HCT116 (cell line): ENCODE measurements around the gene IFIT5. TPM values are rescaled to one million over a fixed set of nuclear protein-coding genes. Genes with fewer than 3 reads are reported as not detected.

Experiments used
- ATAC-seq: fragments of 200-7000 bp; cut with Tn5 transposase; 2 replicates; pipeline ENCODE4 v1.9.1; 2020; ENCODE audit warnings: mild to moderate bottlenecking, moderate library complexity
- BruUV-seq: library from RNA; stranded (reverse); fragments of 400-500 nt; replicated peaks from 2 replicates; lab custom pipeline; 2021; lab: Mats Ljungman, UMichigan
- CTCF ChIA-PET: fragments of 300-600 bp; sonication (Branson Sonifier 250); formaldehyde crosslinking; loops from one replicate; lab custom pipeline; 2021; ENCODE audit warnings: antibody characterized with exemption; lab: Charles Lee
- POLR2A ChIA-PET: fragments of 300-600, 350-600 bp; sonication (Branson Sonifier 250); formaldehyde crosslinking; loops from one replicate; lab custom pipeline; 2021; ENCODE audit warnings: antibody characterized with exemption; lab: Charles Lee
- RAD21 ChIA-PET, 2 experiments: fragments of 300-600 bp; sonication (Branson Sonifier 250); formaldehyde crosslinking; loops; one replicate each; lab custom pipeline; 2023; ENCODE audit warnings: low total read pairs in 2 of 2; ENCODE audit not compliant: uncharacterized antibody in 2 of 2, unreplicated experiment in 2 of 2, low non-redundant PET in 1 of 2; lab: Charles Lee
- DNase-seq: peaks from one replicate; pipeline ENCODE4 v3.0.0-alpha.2; 2010; ENCODE audit warnings: low read depth, low spot score
- H2AFZ ChIP-seq: fragments of 200-600 bp; shearing (Covaris generic), sonication (generic); 2 replicates; pipeline ENCODE4 v1.6.1; 2017; ENCODE audit warnings: low read depth, mixed run types, mixed read lengths, antibody characterized with exemption, low read length; ENCODE audit not compliant: poor library complexity, severe bottlenecking
- H3K27ac ChIP-seq: 2 replicates; pipeline ENCODE4 v1.5.1; 2012; ENCODE audit warnings: low read depth, low read length
- H3K27me3 ChIP-seq: fragments of 200-600 bp; sonication (generic); 2 replicates; pipeline ENCODE4 v1.6.1; 2016; ENCODE audit warnings: mixed run types, low read length, mixed read lengths; ENCODE audit not compliant: insufficient read depth
- H3K36me3 ChIP-seq, 2 experiments: fragments of 200-500 bp in 1 of 2; fragments of 200-600 bp in 1 of 2; sonication (Bioruptor generic) in 1 of 2; sonication (generic) in 1 of 2; 2 replicates each; pipeline versions ENCODE4 v1.5.1 to v1.6.1; 2014 to 2016; ENCODE audit warnings: low read length in 2 of 2, inconsistent platforms in 1 of 2, mixed read lengths in 1 of 2, mixed run types in 1 of 2; ENCODE audit not compliant: insufficient read depth in 2 of 2, control insufficient read depth in 1 of 2
- H3K4me1 ChIP-seq, 2 experiments: fragments of 200-600 bp in 1 of 2; sonication (generic) in 1 of 2; 2 replicates each; pipeline versions ENCODE4 v1.5.1 to v1.6.1; 2012 to 2017; ENCODE audit warnings: low read length in 2 of 2, inconsistent platforms in 1 of 2, mild to moderate bottlenecking in 1 of 2, mixed read lengths in 1 of 2, mixed run types in 1 of 2, moderate library complexity in 1 of 2; ENCODE audit not compliant: insufficient read depth in 2 of 2, control insufficient read depth in 1 of 2
- H3K4me2 ChIP-seq: fragments of 200-600 bp; sonication (generic); 2 replicates; pipeline ENCODE4 v1.6.1; 2017; ENCODE audit warnings: mixed run types, low read length, mixed read lengths
- H3K4me3 ChIP-seq, 2 experiments: fragments of 200-600 bp in 1 of 2; sonication (generic) in 1 of 2; replicated peaks in 1 of 2; 2 replicates each; pipeline ENCODE4 v1.5.1; 2011 to 2016; ENCODE audit warnings: low read length in 2 of 2, control low read depth in 1 of 2, low read depth in 1 of 2, mild to moderate bottlenecking in 1 of 2, mixed read lengths in 1 of 2, mixed run types in 1 of 2
- H3K79me2 ChIP-seq: fragments of 200-600 bp; sonication (generic); 2 replicates; pipeline ENCODE4 v1.6.1; 2017; ENCODE audit warnings: mild to moderate bottlenecking, mixed run types, low read length, moderate library complexity, mixed read lengths; ENCODE audit not compliant: insufficient read depth
- H3K9ac ChIP-seq: fragments of 200-600 bp; sonication (generic); 2 replicates; pipeline ENCODE4 v1.6.1; 2016; ENCODE audit warnings: low read length, mixed read lengths
- H3K9me2 ChIP-seq: fragments of 200-600 bp; sonication (generic), shearing (Covaris generic); 2 replicates; pipeline ENCODE4 v1.6.1; 2017; ENCODE audit warnings: mixed run types, mild to moderate bottlenecking, moderate library complexity; ENCODE audit not compliant: insufficient read depth
- H3K9me3 ChIP-seq, 2 experiments: fragments of 200-500 bp in 1 of 2; fragments of 200-600 bp in 1 of 2; sonication (Bioruptor generic) in 1 of 2; sonication (generic) in 1 of 2; 2 replicates each; pipeline ENCODE4 v1.6.1; 2014 to 2017; ENCODE audit warnings: low read length in 2 of 2, mixed read lengths in 2 of 2, inconsistent platforms in 1 of 2, low read depth in 1 of 2, mild to moderate bottlenecking in 1 of 2, mixed run types in 1 of 2, moderate library complexity in 1 of 2; ENCODE audit not compliant: control insufficient read depth in 1 of 2, insufficient read depth in 1 of 2
- H4K20me1 ChIP-seq: fragments of 200-600 bp; sonication (generic), shearing (Covaris generic); 2 replicates; pipeline ENCODE4 v1.6.1; 2017; ENCODE audit warnings: mixed run types, mild to moderate bottlenecking, moderate library complexity; ENCODE audit not compliant: insufficient read depth
- CEBPB ChIP-seq: IDR thresholded peaks from 2 replicates; pipeline ENCODE4 v1.6.1; 2012; ENCODE audit warnings: low read depth
- ELF1 ChIP-seq: IDR thresholded peaks from 2 replicates; pipeline ENCODE4 v1.6.1; 2012; ENCODE audit warnings: low read depth, borderline replicate concordance
- EZH2phosphoT487 ChIP-seq: fragments of 200-600 bp; IDR thresholded peaks from 2 replicates; pipeline ENCODE4 v1.6.1; 2018; ENCODE audit warnings: antibody characterized with exemption, borderline replicate concordance
- POLR2A ChIP-seq: IDR thresholded peaks from 2 replicates; pipeline ENCODE4 v1.7.0; 2011; ENCODE audit warnings: borderline replicate concordance; ENCODE audit not compliant: insufficient read depth, insufficient read length; ENCODE audit errors: extremely low read depth
- POLR2AphosphoS5 ChIP-seq: IDR thresholded peaks from 2 replicates; pipeline ENCODE4 v1.6.1; 2011; ENCODE audit warnings: mild to moderate bottlenecking, low read depth, low read length, moderate library complexity
- RAD21 ChIP-seq: IDR thresholded peaks from 2 replicates; pipeline ENCODE4 v1.6.1; 2012; ENCODE audit warnings: low read depth, mild to moderate bottlenecking
- REST ChIP-seq: IDR thresholded peaks from 2 replicates; pipeline ENCODE4 v1.6.1; 2012; ENCODE audit warnings: low read depth
- SIN3A ChIP-seq: IDR thresholded peaks from 2 replicates; pipeline ENCODE4 v1.6.1; 2012; ENCODE audit warnings: low read depth
- SRF ChIP-seq: IDR thresholded peaks from 2 replicates; pipeline ENCODE4 v1.6.1; 2012; ENCODE audit warnings: low read depth
- TCF7L2 ChIP-seq: IDR thresholded peaks from 2 replicates; pipeline ENCODE4 v1.7.0; 2011; ENCODE audit warnings: borderline replicate concordance, inconsistent platforms; ENCODE audit not compliant: insufficient read depth, insufficient read length; ENCODE audit errors: extremely low read depth
- YY1 ChIP-seq: IDR thresholded peaks from 2 replicates; pipeline ENCODE4 v1.6.1; 2011; ENCODE audit warnings: low read length, low read depth, moderate library complexity, mild to moderate bottlenecking; ENCODE audit not compliant: insufficient replicate concordance; ENCODE audit errors: extremely low read depth
- ZBTB33 ChIP-seq: IDR thresholded peaks from 2 replicates; pipeline ENCODE4 v1.6.1; 2011; ENCODE audit warnings: mild to moderate bottlenecking, low read length, moderate library complexity; ENCODE audit not compliant: insufficient replicate concordance; ENCODE audit errors: extremely low read depth
- ZNF274 ChIP-seq: fragments of 200-500 bp; sonication (Bioruptor generic); IDR thresholded peaks from 2 replicates; pipeline ENCODE4 v1.6.1; 2014; ENCODE audit warnings: mild to moderate bottlenecking, low read depth, low read length, inconsistent platforms
- intact Hi-C: fragments of 100-400 bp; cut with micrococcal nuclease; formaldehyde crosslinking; loops from 2 replicates; pipeline ENCODE4 v1.10.0; 2022
- total RNA-seq: library from RNA; stranded (reverse); gene quantifications from one replicate; pipeline ENCODE4 v1.2.1, GENCODE V29; 2021; ENCODE audit not compliant: unreplicated experiment

The IFIT5 gene
- total RNA-seq, 1 experiment from 2014 or later = 11.1 TPM

- POLR2A ChIA-PET = no interaction called here
- no peak overlapping the region for H3K4me2 ChIP-seq
- H2AFZ ChIP-seq = no peak overlapping the region
- no peak for TF ChIP-seq ELF1
- TF ChIP-seq POLR2AphosphoS5 = no peak
- TF ChIP-seq POLR2A = no peak
- TF ChIP-seq ZNF274 = no peak
- no peak for TF ChIP-seq SIN3A
- TF ChIP-seq SRF = no peak
- TF ChIP-seq TCF7L2 = no peak
- TF ChIP-seq YY1 = no peak
- no peak for TF ChIP-seq CEBPB
- TF ChIP-seq REST = no peak
- TF ChIP-seq EZH2phosphoT487 = no peak
- TF ChIP-seq RAD21 = no peak
- TF ChIP-seq ZBTB33 = no peak
- no peak overlapping the region for H3K9ac ChIP-seq
- BruUV-seq = no TSS peak
- H3K79me2 ChIP-seq = no peaks in the 10 kb centered on the region
- H3K27me3 ChIP-seq = no peaks in the 10 kb centered on the region
- RAD21 ChIA-PET = interaction anchor here in 1 of 2 experiments (0.6 kb wide), 1 partner anchor 16 kb away, joined by 3 read pairs; no protein-coding TSS in a partner anchor
- H3K4me1 ChIP-seq = no peaks in the 10 kb centered on the region
- DNase-seq (no peak), ATAC-seq (no peak)
- no peaks in the 10 kb centered on the region for H3K9me3 ChIP-seq
- H4K20me1 ChIP-seq = no peaks in the 10 kb centered on the region
- no peaks in the 10 kb centered on the region for H3K9me2 ChIP-seq
- no peaks in the 10 kb centered on the region for H3K36me3 ChIP-seq
- CTCF ChIA-PET = no interaction called here
- no peak overlapping the region for H3K4me3 ChIP-seq
- intact Hi-C loops = no loop called here
- H3K27ac ChIP-seq = no peak overlapping the region
Measured at GRCh38 chr10:89367529-89367928, 46.8 kb upstream of the IFIT5 start.
